Hippocampal formation (tissue), 2 donors: ENCODE data around the gene KCNK4.

Experiments
- DNase-seq, 2 donors: peaks; one replicate each; lab custom pipeline; 2025; lab: John Stamatoyannopoulos, UW

KCNK4 gene

GRCh38 chr11:64268893-64269539, 22.1 kb upstream of the KCNK4 start:
- DNase-seq, result no peak

GRCh38 chr11:64269540-64270220, 21.4 kb upstream of the KCNK4 start:
- DNase-seq, result peak; percentile 99 to 100

GRCh38 chr11:64275031-64275800, 15.9 kb upstream of the KCNK4 start:
- DNase-seq, result no peak

GRCh38 chr11:64275841-64276240, 15.3 kb upstream of the KCNK4 start:
- no peak for DNase-seq

- DNase-seq, result no peak
These were observed 14.3 kb upstream of the KCNK4 start for GRCh38 chr11:64276653-64277431.

- DNase-seq, result no peak
These were observed 12.4 kb upstream of the KCNK4 start for GRCh38 chr11:64278576-64279190.

GRCh38 chr11:64281957-64282770, 8.9 kb upstream of the KCNK4 start:
- no peak for DNase-seq

GRCh38 chr11:64283092-64283491, 8.0 kb upstream of the KCNK4 start:
- DNase-seq, result no peak

- DNase-seq, result peak; percentile 93 to 95
These were observed 6.8 kb upstream of the KCNK4 start, which contains the start of gene BAD for GRCh38 chr11:64284048-64284961. TSS of gene BAD (minus strand) at chr11:64284665. CDS start at chr11:64284368, 297 bp downstream.

GRCh38 chr11:64284962-64285884, 5.9 kb upstream of the KCNK4 start, which contains the start of gene GPR137:
TSS of gene GPR137 (plus strand) at chr11:64285848. CDS start at chr11:64286525, 677 bp downstream.
- DNase-seq, result peak; percentile 81 to 88

GRCh38 chr11:64285885-64286800, 5.0 kb upstream of the KCNK4 start:
- DNase-seq, result no peak

- no peak for DNase-seq
These were observed 4.3 kb upstream of the KCNK4 start for GRCh38 chr11:64286801-64287159.

GRCh38 chr11:64287676-64288352, 3.3 kb upstream of the KCNK4 start:
- DNase-seq, result no peak

- no peak for DNase-seq
These were observed 2.8 kb upstream of the KCNK4 start for GRCh38 chr11:64288353-64288750.

- no peak for DNase-seq
These were observed 2.0 kb upstream of the KCNK4 start for GRCh38 chr11:64289002-64289564.
